ENCODE results near the gene MIGA2.

GRCh38 chr9:129060991-129061390, 24.6 kb downstream of the MIGA2 start:
- no peak for TF ChIP-seq EZH2phosphoT487 (IDR thresholded peaks at IDR 0.05; ENCODE audit: borderline replicate concordance, low read length)
- no peak for TF ChIP-seq CTCF (conservative IDR thresholded peaks at IDR 0.05; ENCODE audit: low read depth, low read length)
- TF ChIP-seq EZH2 (IDR thresholded peaks at IDR 0.05; ENCODE audit: low read length, unreplicated experiment), result no peak

Data from PC-3 (cell line).